K562 (cell line): ENCODE data around the gene SHANK1. TPM values are rescaled to one million over a fixed set of nuclear protein-coding genes. Genes with fewer than 3 reads are reported as not detected.

Experiments
- CTCF ChIP-seq, 3 experiments: IDR thresholded peaks in 2 of 3; conservative IDR thresholded peaks in 1 of 3; 2 replicates each; pipeline ENCODE4 v1.5.1; 2011 to 2012; ENCODE audit warnings: low read length in 3 of 3, mild to moderate bottlenecking in 3 of 3, control low read depth in 2 of 3, improper control_type of control experiment in 1 of 3, inconsistent platforms in 1 of 3, low read depth in 1 of 3, mixed read lengths in 1 of 3, moderate library complexity in 1 of 3; ENCODE audit not compliant: insufficient read depth in 2 of 3
- FOXP1 ChIP-seq: sonication (generic); formaldehyde crosslinking; IDR thresholded peaks from 2 replicates; pipeline ENCODE4 v1.8.0; 2022; ENCODE audit warnings: mild to moderate bottlenecking, missing genetic modification reagents
- SMC3 ChIP-seq: conservative IDR thresholded peaks from 2 replicates; pipeline ENCODE4 v1.6.1; 2011; ENCODE audit warnings: low read depth, low read length, improper control_type of control experiment; ENCODE audit not compliant: insufficient read depth
- YY1 ChIP-seq, 3 experiments: IDR thresholded peaks; 2 replicates each; pipeline ENCODE4 v1.6.1; 2011; ENCODE audit warnings: low read length in 2 of 3, mild to moderate bottlenecking in 2 of 3, moderate library complexity in 2 of 3, borderline replicate concordance in 1 of 3, control low read depth in 1 of 3, low read depth in 1 of 3; ENCODE audit not compliant: insufficient read depth in 3 of 3, insufficient replicate concordance in 2 of 3, control insufficient read depth in 1 of 3, insufficient read length in 1 of 3; ENCODE audit errors: extremely low read depth in 1 of 3
- ZFP36 ChIP-seq: fragments of 150-350 bp; IDR thresholded peaks from 2 replicates; pipeline ENCODE4 v1.6.1; 2018; ENCODE audit warnings: low read length, low read depth; ENCODE audit not compliant: partially characterized antibody
- polyA plus RNA-seq, 8 experiments: library from polyadenylated mRNA; depleted of rRNA in 4 of 8; stranded (reverse) in 5 of 8; unstranded in 3 of 8; fragments of >200 nt; fragmentation: Nextera tagmentation in 2 of 8; fragmentation: Illumina TruSeq in 1 of 8; extraction: Ambion mirVana in 2 of 8; extraction: Trizol in 1 of 8; gene quantifications; 2 replicates each; pipeline versions ENCODE4 v1.2.1 to v1.2.3, GENCODE V29; 2011 to 2014; ENCODE audit warnings: inconsistent platforms in 1 of 8, missing spikeins in 1 of 8
- total RNA-seq, 7 experiments: library from RNA; depleted of rRNA in 6 of 7; stranded (reverse); fragments of >200 nt in 6 of 7; fragmentation: Illumina TruSeq in 2 of 7; extraction: Trizol in 2 of 7; gene quantifications; 2 replicates each; pipeline versions ENCODE4 v1.2.1 to v1.2.3, GENCODE V29; 2011 to 2021; ENCODE audit warnings: low replicate concordance in 1 of 7
- TF ChIP-seq, protein P1 (sequence below): sonication (generic); formaldehyde crosslinking; IDR thresholded peaks from 2 replicates; pipeline ENCODE4 v1.5.0; 2020; ENCODE audit warnings: missing genetic modification reagents
- TF ChIP-seq, protein P2 (sequence below): fragments of 450-650 bp; IDR thresholded peaks from 2 replicates; pipeline ENCODE4 v1.6.1; 2016; ENCODE audit warnings: mild to moderate bottlenecking, moderate library complexity

SHANK1 gene
- total and polyA plus RNA-seq, 9 of the 15 experiments (the other 6 are each of a cell fraction or from before 2014, with no cell fraction given), result 0.33 to 1.3 (median 0.55) TPM; not detected in 2

GRCh38 chr19:50710094-50710493 lies 9.5 kb downstream of the SHANK1 start (continued):
- TF ChIP-seq, protein P1, sequence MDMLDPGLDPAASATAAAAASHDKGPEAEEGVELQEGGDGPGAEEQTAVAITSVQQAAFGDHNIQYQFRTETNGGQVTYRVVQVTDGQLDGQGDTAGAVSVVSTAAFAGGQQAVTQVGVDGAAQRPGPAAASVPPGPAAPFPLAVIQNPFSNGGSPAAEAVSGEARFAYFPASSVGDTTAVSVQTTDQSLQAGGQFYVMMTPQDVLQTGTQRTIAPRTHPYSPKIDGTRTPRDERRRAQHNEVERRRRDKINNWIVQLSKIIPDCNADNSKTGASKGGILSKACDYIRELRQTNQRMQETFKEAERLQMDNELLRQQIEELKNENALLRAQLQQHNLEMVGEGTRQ, result peak; percentile 65; the same call in 1 of the 2 replicates
- no peak for TF ChIP-seq FOXP1 (CRISPR knock-in tag)
- TF ChIP-seq YY1 (IDR thresholded peaks at IDR 0.05; ENCODE audit: borderline replicate concordance in 1 of 3, control insufficient read depth in 1 of 3, extremely low read depth in 1 of 3, insufficient read depth in 3 of 3, insufficient read length in 1 of 3, insufficient replicate concordance in 2 of 3, low read depth in 1 of 3, low read length in 2 of 3), result peak in 1 of 3 experiments; percentile 18
- 0 out of 2 replicates have a peak, but pooled peaks have one; percentile 15 for TF ChIP-seq SMC3
- TF ChIP-seq CTCF (IDR thresholded peaks at IDR 0.05 in 2 of 3, conservative IDR thresholded peaks at IDR 0.05 in 1 of 3; ENCODE audit: insufficient read depth in 2 of 3, low read depth in 1 of 3, low read length in 3 of 3), result peak; percentile 26 to 48 (median 35); a peak in 5 of 6 replicates
- peak; percentile 61 for TF ChIP-seq ZFP36
- TF ChIP-seq, protein P2, sequence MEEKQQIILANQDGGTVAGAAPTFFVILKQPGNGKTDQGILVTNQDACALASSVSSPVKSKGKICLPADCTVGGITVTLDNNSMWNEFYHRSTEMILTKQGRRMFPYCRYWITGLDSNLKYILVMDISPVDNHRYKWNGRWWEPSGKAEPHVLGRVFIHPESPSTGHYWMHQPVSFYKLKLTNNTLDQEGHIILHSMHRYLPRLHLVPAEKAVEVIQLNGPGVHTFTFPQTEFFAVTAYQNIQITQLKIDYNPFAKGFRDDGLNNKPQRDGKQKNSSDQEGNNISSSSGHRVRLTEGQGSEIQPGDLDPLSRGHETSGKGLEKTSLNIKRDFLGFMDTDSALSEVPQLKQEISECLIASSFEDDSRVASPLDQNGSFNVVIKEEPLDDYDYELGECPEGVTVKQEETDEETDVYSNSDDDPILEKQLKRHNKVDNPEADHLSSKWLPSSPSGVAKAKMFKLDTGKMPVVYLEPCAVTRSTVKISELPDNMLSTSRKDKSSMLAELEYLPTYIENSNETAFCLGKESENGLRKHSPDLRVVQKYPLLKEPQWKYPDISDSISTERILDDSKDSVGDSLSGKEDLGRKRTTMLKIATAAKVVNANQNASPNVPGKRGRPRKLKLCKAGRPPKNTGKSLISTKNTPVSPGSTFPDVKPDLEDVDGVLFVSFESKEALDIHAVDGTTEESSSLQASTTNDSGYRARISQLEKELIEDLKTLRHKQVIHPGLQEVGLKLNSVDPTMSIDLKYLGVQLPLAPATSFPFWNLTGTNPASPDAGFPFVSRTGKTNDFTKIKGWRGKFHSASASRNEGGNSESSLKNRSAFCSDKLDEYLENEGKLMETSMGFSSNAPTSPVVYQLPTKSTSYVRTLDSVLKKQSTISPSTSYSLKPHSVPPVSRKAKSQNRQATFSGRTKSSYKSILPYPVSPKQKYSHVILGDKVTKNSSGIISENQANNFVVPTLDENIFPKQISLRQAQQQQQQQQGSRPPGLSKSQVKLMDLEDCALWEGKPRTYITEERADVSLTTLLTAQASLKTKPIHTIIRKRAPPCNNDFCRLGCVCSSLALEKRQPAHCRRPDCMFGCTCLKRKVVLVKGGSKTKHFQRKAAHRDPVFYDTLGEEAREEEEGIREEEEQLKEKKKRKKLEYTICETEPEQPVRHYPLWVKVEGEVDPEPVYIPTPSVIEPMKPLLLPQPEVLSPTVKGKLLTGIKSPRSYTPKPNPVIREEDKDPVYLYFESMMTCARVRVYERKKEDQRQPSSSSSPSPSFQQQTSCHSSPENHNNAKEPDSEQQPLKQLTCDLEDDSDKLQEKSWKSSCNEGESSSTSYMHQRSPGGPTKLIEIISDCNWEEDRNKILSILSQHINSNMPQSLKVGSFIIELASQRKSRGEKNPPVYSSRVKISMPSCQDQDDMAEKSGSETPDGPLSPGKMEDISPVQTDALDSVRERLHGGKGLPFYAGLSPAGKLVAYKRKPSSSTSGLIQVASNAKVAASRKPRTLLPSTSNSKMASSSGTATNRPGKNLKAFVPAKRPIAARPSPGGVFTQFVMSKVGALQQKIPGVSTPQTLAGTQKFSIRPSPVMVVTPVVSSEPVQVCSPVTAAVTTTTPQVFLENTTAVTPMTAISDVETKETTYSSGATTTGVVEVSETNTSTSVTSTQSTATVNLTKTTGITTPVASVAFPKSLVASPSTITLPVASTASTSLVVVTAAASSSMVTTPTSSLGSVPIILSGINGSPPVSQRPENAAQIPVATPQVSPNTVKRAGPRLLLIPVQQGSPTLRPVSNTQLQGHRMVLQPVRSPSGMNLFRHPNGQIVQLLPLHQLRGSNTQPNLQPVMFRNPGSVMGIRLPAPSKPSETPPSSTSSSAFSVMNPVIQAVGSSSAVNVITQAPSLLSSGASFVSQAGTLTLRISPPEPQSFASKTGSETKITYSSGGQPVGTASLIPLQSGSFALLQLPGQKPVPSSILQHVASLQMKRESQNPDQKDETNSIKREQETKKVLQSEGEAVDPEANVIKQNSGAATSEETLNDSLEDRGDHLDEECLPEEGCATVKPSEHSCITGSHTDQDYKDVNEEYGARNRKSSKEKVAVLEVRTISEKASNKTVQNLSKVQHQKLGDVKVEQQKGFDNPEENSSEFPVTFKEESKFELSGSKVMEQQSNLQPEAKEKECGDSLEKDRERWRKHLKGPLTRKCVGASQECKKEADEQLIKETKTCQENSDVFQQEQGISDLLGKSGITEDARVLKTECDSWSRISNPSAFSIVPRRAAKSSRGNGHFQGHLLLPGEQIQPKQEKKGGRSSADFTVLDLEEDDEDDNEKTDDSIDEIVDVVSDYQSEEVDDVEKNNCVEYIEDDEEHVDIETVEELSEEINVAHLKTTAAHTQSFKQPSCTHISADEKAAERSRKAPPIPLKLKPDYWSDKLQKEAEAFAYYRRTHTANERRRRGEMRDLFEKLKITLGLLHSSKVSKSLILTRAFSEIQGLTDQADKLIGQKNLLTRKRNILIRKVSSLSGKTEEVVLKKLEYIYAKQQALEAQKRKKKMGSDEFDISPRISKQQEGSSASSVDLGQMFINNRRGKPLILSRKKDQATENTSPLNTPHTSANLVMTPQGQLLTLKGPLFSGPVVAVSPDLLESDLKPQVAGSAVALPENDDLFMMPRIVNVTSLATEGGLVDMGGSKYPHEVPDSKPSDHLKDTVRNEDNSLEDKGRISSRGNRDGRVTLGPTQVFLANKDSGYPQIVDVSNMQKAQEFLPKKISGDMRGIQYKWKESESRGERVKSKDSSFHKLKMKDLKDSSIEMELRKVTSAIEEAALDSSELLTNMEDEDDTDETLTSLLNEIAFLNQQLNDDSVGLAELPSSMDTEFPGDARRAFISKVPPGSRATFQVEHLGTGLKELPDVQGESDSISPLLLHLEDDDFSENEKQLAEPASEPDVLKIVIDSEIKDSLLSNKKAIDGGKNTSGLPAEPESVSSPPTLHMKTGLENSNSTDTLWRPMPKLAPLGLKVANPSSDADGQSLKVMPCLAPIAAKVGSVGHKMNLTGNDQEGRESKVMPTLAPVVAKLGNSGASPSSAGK, result peak; percentile 76
